Uterus (tissue), 2 donors: Measurements from ENCODE around the gene EPYC.

Source experiments
- POLR2A ChIP-seq, 2 donors: fragments of 450-650 bp; IDR thresholded peaks; one replicate each; pipeline ENCODE4 v1.6.1; 2016; ENCODE audit warnings: antibody characterized with exemption in 2 of 2, mild to moderate bottlenecking in 1 of 2, moderate library complexity in 1 of 2
- TF ChIP-seq, protein P1 (sequence below), 4 experiments: fragments of 200-600 bp in 2 of 4; fragments of 450-650 bp in 2 of 4; sonication (generic) in 2 of 4; IDR thresholded peaks; one replicate each; pipeline ENCODE4 v1.5.1; 2016 to 2019; ENCODE audit warnings: antibody characterized with exemption in 4 of 4, mild to moderate bottlenecking in 2 of 4, moderate library complexity in 1 of 4

DNA sequence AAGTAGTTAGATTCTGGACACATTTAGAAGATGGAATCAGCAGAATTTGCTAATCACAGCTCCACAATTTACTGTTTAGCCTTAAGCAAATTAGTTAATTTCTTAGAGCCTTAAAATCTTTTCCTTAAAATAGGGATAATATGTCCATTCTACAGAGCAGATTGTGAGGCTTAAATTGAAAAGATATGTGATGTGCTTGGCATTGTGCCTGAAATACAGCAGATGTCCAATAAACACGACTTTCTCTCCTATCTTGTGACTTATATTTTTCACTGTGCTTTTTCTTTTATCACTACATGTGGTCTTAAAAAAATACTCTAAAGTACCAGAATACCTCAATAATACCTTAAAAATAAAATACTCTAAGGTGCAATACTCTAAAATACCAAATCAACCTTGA lies 80.4 kb downstream of the EPYC start:
- TF ChIP-seq, protein P1, sequence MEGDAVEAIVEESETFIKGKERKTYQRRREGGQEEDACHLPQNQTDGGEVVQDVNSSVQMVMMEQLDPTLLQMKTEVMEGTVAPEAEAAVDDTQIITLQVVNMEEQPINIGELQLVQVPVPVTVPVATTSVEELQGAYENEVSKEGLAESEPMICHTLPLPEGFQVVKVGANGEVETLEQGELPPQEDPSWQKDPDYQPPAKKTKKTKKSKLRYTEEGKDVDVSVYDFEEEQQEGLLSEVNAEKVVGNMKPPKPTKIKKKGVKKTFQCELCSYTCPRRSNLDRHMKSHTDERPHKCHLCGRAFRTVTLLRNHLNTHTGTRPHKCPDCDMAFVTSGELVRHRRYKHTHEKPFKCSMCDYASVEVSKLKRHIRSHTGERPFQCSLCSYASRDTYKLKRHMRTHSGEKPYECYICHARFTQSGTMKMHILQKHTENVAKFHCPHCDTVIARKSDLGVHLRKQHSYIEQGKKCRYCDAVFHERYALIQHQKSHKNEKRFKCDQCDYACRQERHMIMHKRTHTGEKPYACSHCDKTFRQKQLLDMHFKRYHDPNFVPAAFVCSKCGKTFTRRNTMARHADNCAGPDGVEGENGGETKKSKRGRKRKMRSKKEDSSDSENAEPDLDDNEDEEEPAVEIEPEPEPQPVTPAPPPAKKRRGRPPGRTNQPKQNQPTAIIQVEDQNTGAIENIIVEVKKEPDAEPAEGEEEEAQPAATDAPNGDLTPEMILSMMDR (IDR thresholded peaks at IDR 0.05), result no peak
- TF ChIP-seq POLR2A (IDR thresholded peaks at IDR 0.05), result no peak
